DND-41 (cell line): ENCODE measurements around the gene ACIN1.

Experiments
- ATAC-seq: fragments of 200-7000 bp; cut with Tn5 transposase; 3 replicates; pipeline ENCODE4 v1.9.1; 2021; ENCODE audit warnings: low read depth; ENCODE audit not compliant: insufficient read depth
- DNase-seq: peaks from one replicate; pipeline ENCODE4 v3.0.0-alpha.2; 2020
- H2AFZ ChIP-seq: 2 replicates; pipeline ENCODE4 v1.6.0; 2012; ENCODE audit warnings: low read depth, low read length
- H3K27ac ChIP-seq: 2 replicates; pipeline ENCODE4 v1.5.1; 2012; ENCODE audit warnings: low read length, inconsistent platforms
- H3K27me3 ChIP-seq: fragments of 200-600 bp; sonication (generic); 2 replicates; pipeline ENCODE4 v1.6.0; 2012; ENCODE audit warnings: low read length, mild to moderate bottlenecking, inconsistent platforms; ENCODE audit not compliant: insufficient read depth, poor library complexity
- H3K36me3 ChIP-seq: 2 replicates; pipeline ENCODE4 v1.5.1; 2012; ENCODE audit warnings: low read length, inconsistent platforms; ENCODE audit not compliant: insufficient read depth
- H3K4me1 ChIP-seq: 2 replicates; pipeline ENCODE4 v1.5.1; 2012; ENCODE audit warnings: mild to moderate bottlenecking, low read length; ENCODE audit not compliant: insufficient read depth
- H3K4me2 ChIP-seq: 2 replicates; pipeline ENCODE4 v1.6.0; 2012; ENCODE audit warnings: mild to moderate bottlenecking, moderate library complexity, low read length, inconsistent platforms; ENCODE audit not compliant: insufficient read depth
- H3K4me3 ChIP-seq, 2 experiments: fragments of 200-600 bp in 1 of 2; shearing (Covaris generic) in 1 of 2; 2 replicates each; pipeline ENCODE4 v1.5.1; 2012 to 2016; ENCODE audit warnings: inconsistent platforms in 2 of 2, low read length in 2 of 2, mild to moderate bottlenecking in 2 of 2, low read depth in 1 of 2, moderate library complexity in 1 of 2
- H3K79me2 ChIP-seq: 2 replicates; pipeline ENCODE4 v1.6.0; 2012; ENCODE audit warnings: low read length, inconsistent platforms; ENCODE audit not compliant: insufficient read depth
- H3K9ac ChIP-seq: 2 replicates; pipeline ENCODE4 v1.6.0; 2012; ENCODE audit warnings: low read depth, mild to moderate bottlenecking, inconsistent platforms, low read length, moderate library complexity
- H3K9me3 ChIP-seq: 2 replicates; pipeline ENCODE4 v1.5.1; 2012; ENCODE audit warnings: low read length, moderate library complexity, mild to moderate bottlenecking, inconsistent platforms; ENCODE audit not compliant: insufficient read depth, severe bottlenecking
- H4K20me1 ChIP-seq: 2 replicates; pipeline ENCODE4 v1.6.0; 2012; ENCODE audit warnings: low read length; ENCODE audit not compliant: insufficient read depth
- EZH2 ChIP-seq: IDR thresholded peaks from 3 replicates; pipeline ENCODE4 v1.6.1; 2012; ENCODE audit warnings: borderline replicate concordance, low read depth, mild to moderate bottlenecking, moderate library complexity, low read length, inconsistent platforms; ENCODE audit not compliant: severe bottlenecking
- TF ChIP-seq, protein P1 (sequence below): IDR thresholded peaks from 2 replicates; pipeline ENCODE4 v1.5.1; 2012; ENCODE audit warnings: borderline replicate concordance, low read length, moderate library complexity, mild to moderate bottlenecking; ENCODE audit not compliant: poor library complexity, severe bottlenecking; ENCODE audit errors: extremely low read depth

ACIN1 gene

DNA sequence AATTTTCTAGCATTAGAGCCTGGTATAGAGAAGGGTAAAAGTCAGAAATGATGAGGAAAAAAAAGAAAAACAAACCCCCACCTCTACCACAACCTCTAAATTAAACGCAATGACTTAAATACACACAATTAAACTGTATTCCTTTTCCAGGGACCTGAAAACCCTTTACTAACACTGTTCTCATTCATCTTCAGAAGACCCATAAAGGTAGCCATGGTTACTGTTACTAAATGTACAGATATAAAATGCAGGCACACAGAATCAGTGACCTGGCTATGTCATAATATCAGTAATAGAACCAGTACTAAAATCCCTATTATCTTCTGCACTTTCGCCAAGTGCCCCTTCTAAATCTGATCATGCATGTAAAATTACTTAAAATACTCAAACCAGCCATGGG lies 1.4 kb downstream of the ACIN1 start:
- peaks cover 41% of the 10 kb centered on the region for H4K20me1 ChIP-seq

DNA sequence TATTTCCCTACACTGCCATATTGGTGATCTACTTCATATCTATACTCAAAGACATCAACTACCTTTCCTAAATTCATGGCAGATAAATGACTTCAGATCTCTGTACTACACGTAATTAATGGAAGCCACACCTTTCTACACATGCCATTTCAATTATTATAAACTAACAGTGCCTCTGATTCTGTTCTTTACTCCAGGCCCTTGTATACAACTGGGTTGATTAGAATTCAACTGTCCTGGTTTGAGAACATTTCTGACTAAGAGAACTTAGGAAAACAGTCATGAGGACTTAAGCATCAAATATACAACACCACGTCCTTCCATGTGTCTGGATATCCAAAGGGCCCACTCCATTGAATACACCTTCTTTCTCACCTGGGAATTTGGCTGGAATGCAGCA lies 1.8 kb downstream of the ACIN1 start:
- Histone ChIP-seq H3K4me1 (peaks cover 32% of the 10 kb centered on the region), H4K20me1 (peaks cover 39% of the 10 kb centered on the region), H3K79me2 (peaks cover 86% of the 10 kb centered on the region), H3K4me2 (peak overlapping the region; percentile 96), H3K4me3 (peak overlapping the region in 1 of 2 experiments; percentile 68; a peak in 1 of 4 replicates), H2AFZ (no peak overlapping the region), H3K9me3 (no peaks in the 10 kb centered on the region), H3K36me3 (peaks cover 65% of the 10 kb centered on the region), H3K9ac (peak overlapping the region; percentile 86; the same call in 1 of the 2 replicates), H3K27ac (no peak overlapping the region), H3K27me3 (no peaks in the 10 kb centered on the region)
- DNase-seq: no peak
- no peak for ATAC-seq
- no peak for TF ChIP-seq EZH2
- TF ChIP-seq, protein P1, sequence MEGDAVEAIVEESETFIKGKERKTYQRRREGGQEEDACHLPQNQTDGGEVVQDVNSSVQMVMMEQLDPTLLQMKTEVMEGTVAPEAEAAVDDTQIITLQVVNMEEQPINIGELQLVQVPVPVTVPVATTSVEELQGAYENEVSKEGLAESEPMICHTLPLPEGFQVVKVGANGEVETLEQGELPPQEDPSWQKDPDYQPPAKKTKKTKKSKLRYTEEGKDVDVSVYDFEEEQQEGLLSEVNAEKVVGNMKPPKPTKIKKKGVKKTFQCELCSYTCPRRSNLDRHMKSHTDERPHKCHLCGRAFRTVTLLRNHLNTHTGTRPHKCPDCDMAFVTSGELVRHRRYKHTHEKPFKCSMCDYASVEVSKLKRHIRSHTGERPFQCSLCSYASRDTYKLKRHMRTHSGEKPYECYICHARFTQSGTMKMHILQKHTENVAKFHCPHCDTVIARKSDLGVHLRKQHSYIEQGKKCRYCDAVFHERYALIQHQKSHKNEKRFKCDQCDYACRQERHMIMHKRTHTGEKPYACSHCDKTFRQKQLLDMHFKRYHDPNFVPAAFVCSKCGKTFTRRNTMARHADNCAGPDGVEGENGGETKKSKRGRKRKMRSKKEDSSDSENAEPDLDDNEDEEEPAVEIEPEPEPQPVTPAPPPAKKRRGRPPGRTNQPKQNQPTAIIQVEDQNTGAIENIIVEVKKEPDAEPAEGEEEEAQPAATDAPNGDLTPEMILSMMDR: no peak

More for the DNA sequence above, 1.4 kb downstream of the ACIN1 start:
- Histone ChIP-seq H3K4me3 (peak overlapping the region; percentile 68 to 78; a peak in 3 of 4 replicates), H3K4me1 (peaks cover 32% of the 10 kb centered on the region), H3K27ac (no peak overlapping the region; the same call in 1 of the 2 replicates), H3K36me3 (peaks cover 64% of the 10 kb centered on the region), H3K9ac (peak overlapping the region; percentile 86), H2AFZ (no peak overlapping the region), H3K4me2 (peak overlapping the region; percentile 96), H3K27me3 (no peaks in the 10 kb centered on the region), H3K9me3 (no peaks in the 10 kb centered on the region), H3K79me2 (peaks cover 88% of the 10 kb centered on the region)
- no peak for TF ChIP-seq EZH2
- TF ChIP-seq, protein P1: no peak
- DNase-seq (no peak), ATAC-seq (no peak)

DNA sequence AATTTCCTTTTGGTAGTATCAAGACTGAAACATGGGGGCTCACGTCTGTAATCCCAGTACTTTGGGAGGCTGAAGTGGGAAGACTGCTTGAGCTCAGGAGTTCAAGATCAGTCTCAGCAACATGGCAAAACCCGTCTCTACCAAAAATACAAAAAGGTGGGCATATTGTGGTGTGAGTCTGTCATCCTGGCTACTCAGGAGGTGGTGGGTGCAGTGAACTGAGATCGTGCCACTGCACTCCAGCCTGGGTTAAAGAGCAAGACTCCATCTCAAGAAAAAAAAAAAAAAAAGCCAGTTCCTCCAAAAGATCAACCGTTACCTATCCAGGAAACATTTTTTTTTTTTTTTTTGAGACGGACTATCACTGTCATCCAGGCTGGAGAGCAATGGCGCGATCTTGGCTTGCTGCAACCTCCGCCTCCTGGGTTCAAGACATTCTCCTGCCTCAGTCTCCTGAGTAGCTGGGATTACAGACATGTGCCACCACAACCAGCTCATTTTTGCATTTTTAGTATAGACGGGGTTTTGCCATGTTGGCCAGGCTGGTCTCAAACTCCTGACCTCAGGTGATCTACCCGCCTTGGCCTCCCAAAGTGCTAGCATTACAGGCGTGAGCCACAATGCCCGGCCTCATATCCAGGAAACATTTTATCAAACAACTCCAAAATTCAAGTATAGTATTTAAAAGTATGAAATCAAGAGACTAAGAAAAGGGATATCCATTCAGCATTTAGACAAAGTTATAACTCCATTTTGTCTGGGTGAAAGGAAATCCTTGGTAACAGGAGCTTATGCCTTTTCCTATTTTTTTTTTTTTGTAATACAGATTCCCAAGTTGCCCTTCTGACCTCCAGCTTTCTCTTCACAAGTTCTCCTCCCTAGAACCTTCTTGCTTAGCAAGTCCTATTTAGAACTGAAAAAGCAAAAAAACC lies 3.4 kb downstream of the ACIN1 start:
- H3K27ac ChIP-seq: no peak overlapping the region
- peaks cover 34% of the 10 kb centered on the region for H4K20me1 ChIP-seq
- H3K9me3 ChIP-seq: no peaks in the 10 kb centered on the region
- H2AFZ ChIP-seq: no peak overlapping the region
- ATAC-seq (no peak), DNase-seq (no peak)
- no peak overlapping the region for H3K4me2 ChIP-seq
- H3K4me3 ChIP-seq: no peak overlapping the region
- TF ChIP-seq, protein P1: no peak
- no peak for TF ChIP-seq EZH2
- no peaks in the 10 kb centered on the region for H3K27me3 ChIP-seq
- no peak overlapping the region for H3K9ac ChIP-seq
- H3K4me1 ChIP-seq: peaks cover 21% of the 10 kb centered on the region
- H3K36me3 ChIP-seq: peaks cover 73% of the 10 kb centered on the region
- peaks cover 84% of the 10 kb centered on the region for H3K79me2 ChIP-seq
